Lung (tissue), 12 donors: ENCODE data around the gene MR1. TPM values are rescaled to one million over a fixed set of nuclear protein-coding genes. Genes with fewer than 3 reads are reported as not detected.

Source experiments
- ATAC-seq: fragments of 200-7000 bp; cut with Tn5 transposase; one replicate; pipeline ENCODE4 v1.9.1; 2020; ENCODE audit warnings: moderate number of reproducible peaks; ENCODE audit not compliant: insufficient read depth, low FRiP score
- DNase-seq, 3 donors: peaks; one replicate each; pipeline ENCODE4 v3.0.0-alpha.2; 2013 to 2017
- H3K27ac ChIP-seq, 2 donors: one replicate each; pipeline ENCODE4 v1.5.1; 2013; ENCODE audit warnings: mild to moderate bottlenecking in 2 of 2, moderate library complexity in 2 of 2, control low read depth in 1 of 2, inconsistent platforms in 1 of 2, low read depth in 1 of 2, low read length in 1 of 2
- H3K27me3 ChIP-seq, 3 donors: one replicate each; pipeline ENCODE4 v1.5.1; 2013; ENCODE audit warnings: low read length in 2 of 3; ENCODE audit not compliant: control insufficient read depth in 3 of 3, insufficient read depth in 3 of 3
- H3K36me3 ChIP-seq, 4 donors: one replicate each; pipeline ENCODE4 v1.5.1; 2013; ENCODE audit warnings: low read length in 4 of 4, mild to moderate bottlenecking in 1 of 4, moderate library complexity in 1 of 4; ENCODE audit not compliant: control insufficient read depth in 4 of 4, insufficient read depth in 4 of 4
- H3K4me1 ChIP-seq, 5 donors: one replicate each; pipeline ENCODE4 v1.5.1; 2013; ENCODE audit warnings: low read length in 5 of 5, mild to moderate bottlenecking in 2 of 5, moderate library complexity in 1 of 5; ENCODE audit not compliant: control insufficient read depth in 5 of 5, insufficient read depth in 5 of 5
- H3K4me3 ChIP-seq: one replicate; pipeline ENCODE4 v1.5.1; 2013; ENCODE audit warnings: mild to moderate bottlenecking, control low read depth, moderate library complexity
- H3K9ac ChIP-seq, 2 donors: one replicate each; pipeline ENCODE4 v1.5.1; 2013; ENCODE audit warnings: low read length in 2 of 2, control low read depth in 1 of 2; ENCODE audit not compliant: insufficient read depth in 1 of 2
- H3K9me3 ChIP-seq, 4 donors: one replicate each; pipeline ENCODE4 v1.5.1; 2013; ENCODE audit warnings: low read length in 3 of 4, mild to moderate bottlenecking in 1 of 4, moderate library complexity in 1 of 4; ENCODE audit not compliant: control insufficient read depth in 4 of 4, insufficient read depth in 3 of 4
- CTCF ChIP-seq: IDR thresholded peaks from 2 replicates; pipeline ENCODE4 v1.5.1; 2012; ENCODE audit warnings: mild to moderate bottlenecking; ENCODE audit errors: control extremely low read depth, extremely low read depth
- WGBS, 2 donors: extraction: QIAGEN DNeasy Blood & Tissue Kit; methylation state at CpG; one replicate each; pipeline ENCODE4 v1.1.7; 2013; 5-methylcytosine and 5-hydroxymethylcytosine counted together
- polyA plus RNA-seq, 2 donors: library from polyadenylated mRNA; stranded (reverse); fragments of 200-250 nt; gene quantifications; one replicate each; pipeline ENCODE4 v1.2.1, GENCODE V29; 2013
- total RNA-seq, 2 donors: library from RNA; depleted of rRNA in 1 of 2; stranded (reverse); fragments of >200 nt in 1 of 2; gene quantifications; one replicate each; pipeline ENCODE4 v1.2.1, GENCODE V29; 2014 to 2021
- donor health status: control.
- donor health status: control.
- donor health status: Bipolar disorder and iron deficiency.
- donor health status: healthy.
- donor health status: DM: yes; HTN: yes; CAD: no.

Gene MR1
- total and polyA plus RNA-seq, 4 donors: 8.1 to 31.0 (median 23.9) TPM

GRCh38 chr1:181018901-181019681, 14.7 kb upstream of the MR1 start:
- Histone ChIP-seq H3K4me1 (peaks cover 2 to 16% (median 4%) of the 10 kb centered on the region in 5 donors), H3K9me3 (no peaks in the 10 kb centered on the region), H3K4me3 (no peak overlapping the region), H3K36me3 (peaks cover 0 to 2% (median 0%) of the 10 kb centered on the region in 4 donors), H3K27me3 (no peaks in the 10 kb centered on the region), H3K27ac (no peak overlapping the region), H3K9ac (no peak overlapping the region)
- DNase-seq: no peak
- 45 to 50% methylated on average over 1 of the region's 1 CpG for WGBS, 2 donors
- no peak for TF ChIP-seq CTCF
- ATAC-seq: no peak

GRCh38 chr1:181021159-181021558, 12.6 kb upstream of the MR1 start:
- H3K9me3 ChIP-seq: no peaks in the 10 kb centered on the region
- H3K27me3 ChIP-seq: no peaks in the 10 kb centered on the region
- H3K36me3 ChIP-seq: peaks cover 0 to 2% (median 0%) of the 10 kb centered on the region in 4 donors
- DNase-seq (no peak), ATAC-seq (no peak)
- WGBS, 2 donors: 32 to 44% methylated on average over 3 of the region's 3 CpGs
- peak overlapping the region in 1 of 2 donors; percentile 9 for H3K27ac ChIP-seq
- peaks cover 2 to 16% (median 4%) of the 10 kb centered on the region in 5 donors for H3K4me1 ChIP-seq
- H3K9ac ChIP-seq: peak overlapping the region in 1 of 2 donors; percentile 85
- no peak for TF ChIP-seq CTCF
- H3K4me3 ChIP-seq: no peak overlapping the region

GRCh38 chr1:181021811-181022434, 11.9 kb upstream of the MR1 start:
- Histone ChIP-seq H3K27ac (peak overlapping the region; percentile 93 to 95), H3K9ac (peak overlapping the region; percentile 42 to 85), H3K9me3 (no peaks in the 10 kb centered on the region), H3K4me3 (peak overlapping the region; percentile 95), H3K27me3 (no peaks in the 10 kb centered on the region), H3K4me1 (peaks cover 2 to 16% (median 4%) of the 10 kb centered on the region in 5 donors), H3K36me3 (peaks cover 0 to 2% (median 0%) of the 10 kb centered on the region in 4 donors)
- TF ChIP-seq CTCF: no peak
- 0 to 1% methylated on average over 23 of the region's 23 CpGs for WGBS, 2 donors
- ATAC-seq (peak; percentile 54), DNase-seq (peak; percentile 70 to 77 (median 74))
